ENCODE data around the gene TAOK2.

The TAOK2 gene

GRCh38 chr16:29994600-29995323, 21.1 kb downstream of the TAOK2 start:
- peak overlapping the region; percentile 92 for H3K9ac ChIP-seq (ENCODE audit: low read length)
- H3K36me3 ChIP-seq (ENCODE audit: control insufficient read depth in 1 of 2, insufficient read depth in 2 of 2, low read depth in 1 of 2, low read length in 2 of 2): peaks cover 37 to 54% of the 10 kb centered on the region in 2 experiments
- H2BK12ac ChIP-seq (ENCODE audit: low read length in 2 of 2): no peak overlapping the region
- H2BK15ac ChIP-seq (ENCODE audit: low read depth, poor library complexity, severe bottlenecking): no peak overlapping the region
- H3K18ac ChIP-seq (ENCODE audit: low read depth in 1 of 2, low read length in 2 of 2): peak overlapping the region in 1 of 2 experiments; percentile 22
- DNase-seq: peak; percentile 50
- no peak overlapping the region for H3K23ac ChIP-seq (ENCODE audit: low read length in 2 of 2)
- peak overlapping the region; percentile 94 for H3K4me2 ChIP-seq (ENCODE audit: low read length, poor library complexity, severe bottlenecking)
- H3K14ac ChIP-seq (ENCODE audit: low read length in 2 of 2): peak overlapping the region in 1 of 2 experiments; percentile 3
- no peak overlapping the region for H2BK5ac ChIP-seq (ENCODE audit: low read depth, low read length, poor library complexity, severe bottlenecking)
- peak overlapping the region; percentile 94 for H4K8ac ChIP-seq (ENCODE audit: low read length)
- peak overlapping the region; percentile 30 for H4K91ac ChIP-seq (ENCODE audit: low read length)
- H2AK5ac ChIP-seq (ENCODE audit: low read length, severe bottlenecking): no peak overlapping the region
- peaks cover 9% of the 10 kb centered on the region for H3K79me1 ChIP-seq (replicated peaks; ENCODE audit: low read length, poor library complexity, severe bottlenecking)
- WGBS: 30% methylated on average over 24 of the region's 24 CpGs
- no peaks in the 10 kb centered on the region for H3K27me3 ChIP-seq (ENCODE audit: control insufficient read depth in 1 of 2, insufficient read depth in 1 of 2, low read length in 2 of 2)
- peak overlapping the region; percentile 40 for H2AFZ ChIP-seq (ENCODE audit: low read depth, low read length)
- peaks cover 14% of the 10 kb centered on the region for H3K4me1 ChIP-seq (ENCODE audit: control insufficient read depth, insufficient read depth, low read depth, low read length)
- H3K4ac ChIP-seq (ENCODE audit: low read depth in 1 of 2, low read length in 2 of 2): peak overlapping the region in 1 of 2 experiments; percentile 66
- peak overlapping the region; percentile 2 for H3K27ac ChIP-seq (ENCODE audit: low read length, poor library complexity, severe bottlenecking)
- H2BK120ac ChIP-seq (ENCODE audit: low read depth, low read length): no peak overlapping the region
- H3K9me3 ChIP-seq (ENCODE audit: control insufficient read depth, low read length): no peaks in the 10 kb centered on the region
- peak overlapping the region; percentile 76 to 98 for H3K4me3 ChIP-seq (ENCODE audit: insufficient read depth in 1 of 2, low read depth in 1 of 2, low read length in 2 of 2)

GRCh38 chr16:29995324-29995910, 21.7 kb downstream of the TAOK2 start, which contains the start of gene HIRIP3:
Gene HIRIP3, minus strand, starts transcription at chr16:29995617. Its CDS starts 12 bp downstream, at chr16:29995605.
- Histone ChIP-seq H3K4me3 (ENCODE audit: insufficient read depth in 1 of 2, low read depth in 1 of 2, low read length in 2 of 2) (peak within 1 kb of the TSS; percentile 76 to 98), H3K23ac (ENCODE audit: low read length in 2 of 2) (no peak within 1 kb of the TSS), H3K4ac (ENCODE audit: low read depth in 1 of 2, low read length in 2 of 2) (peak within 1 kb of the TSS; percentile 88 to 93), H4K91ac (ENCODE audit: low read length) (peak within 1 kb of the TSS; percentile 30), H2BK120ac (ENCODE audit: low read depth, low read length) (peak within 1 kb of the TSS; percentile 35), H2BK15ac (ENCODE audit: low read depth, poor library complexity, severe bottlenecking) (peak within 1 kb of the TSS; percentile 53), H2BK5ac (ENCODE audit: low read depth, low read length, poor library complexity, severe bottlenecking) (no peak within 1 kb of the TSS), H2AK5ac (ENCODE audit: low read length, severe bottlenecking) (no peak within 1 kb of the TSS), H3K79me1 (replicated peaks; ENCODE audit: low read length, poor library complexity, severe bottlenecking) (peaks cover 15% of the 10 kb centered on the region), H3K27ac (ENCODE audit: low read length, poor library complexity, severe bottlenecking) (peak within 1 kb of the TSS; percentile 66), H3K9ac (ENCODE audit: low read length) (peak within 1 kb of the TSS; percentile 92), H3K14ac (ENCODE audit: low read length in 2 of 2) (peak within 1 kb of the TSS in 1 of 2 experiments; percentile 29), H3K9me3 (ENCODE audit: control insufficient read depth, low read length) (no peaks in the 10 kb centered on the region), H3K4me1 (ENCODE audit: control insufficient read depth, insufficient read depth, low read depth, low read length) (peaks cover 14% of the 10 kb centered on the region), H2AFZ (ENCODE audit: low read depth, low read length) (peak within 1 kb of the TSS; percentile 74), H2BK12ac (ENCODE audit: low read length in 2 of 2) (no peak within 1 kb of the TSS), H3K27me3 (ENCODE audit: control insufficient read depth in 1 of 2, insufficient read depth in 1 of 2, low read length in 2 of 2) (no peaks in the 10 kb centered on the region), H3K36me3 (ENCODE audit: control insufficient read depth in 1 of 2, insufficient read depth in 2 of 2, low read depth in 1 of 2, low read length in 2 of 2) (peaks cover 42 to 51% of the 10 kb centered on the region in 2 experiments), H3K18ac (ENCODE audit: low read depth in 1 of 2, low read length in 2 of 2) (peak within 1 kb of the TSS; percentile 79), H3K4me2 (ENCODE audit: low read length, poor library complexity, severe bottlenecking) (peak within 1 kb of the TSS; percentile 94), H4K8ac (ENCODE audit: low read length) (peak within 1 kb of the TSS; percentile 94)
- DNase-seq: peak; percentile 81
- WGBS: 0% methylated on average over 53 of the region's 53 CpGs

GRCh38 chr16:29995911-29996765, 22.5 kb downstream of the TAOK2 start, which contains the start of gene INO80E:
Gene INO80E, plus strand, starts transcription at chr16:29996241. Its CDS starts 70 bp downstream, at chr16:29996311.
- peak within 1 kb of the TSS in 1 of 2 experiments; percentile 29 for H3K14ac ChIP-seq (ENCODE audit: low read length in 2 of 2)
- H2BK12ac ChIP-seq (ENCODE audit: low read length in 2 of 2): no peak within 1 kb of the TSS
- peak within 1 kb of the TSS; percentile 94 for H4K8ac ChIP-seq (ENCODE audit: low read length)
- H3K4ac ChIP-seq (ENCODE audit: low read depth in 1 of 2, low read length in 2 of 2): peak within 1 kb of the TSS; percentile 88 to 93
- peak within 1 kb of the TSS; percentile 79 for H3K18ac ChIP-seq (ENCODE audit: low read depth in 1 of 2, low read length in 2 of 2)
- H3K4me2 ChIP-seq (ENCODE audit: low read length, poor library complexity, severe bottlenecking): peak within 1 kb of the TSS; percentile 94
- H3K4me3 ChIP-seq (ENCODE audit: insufficient read depth in 1 of 2, low read depth in 1 of 2, low read length in 2 of 2): peak within 1 kb of the TSS; percentile 76 to 98
- no peak within 1 kb of the TSS for H2AK5ac ChIP-seq (ENCODE audit: low read length, severe bottlenecking)
- H3K79me1 ChIP-seq (replicated peaks; ENCODE audit: low read length, poor library complexity, severe bottlenecking): peaks cover 19% of the 10 kb centered on the region
- under 1% methylated on average over 63 of the region's 65 CpGs for WGBS
- H3K9me3 ChIP-seq (ENCODE audit: control insufficient read depth, low read length): no peaks in the 10 kb centered on the region
- DNase-seq: peak; percentile 96
- no peaks in the 10 kb centered on the region for H3K27me3 ChIP-seq (ENCODE audit: control insufficient read depth in 1 of 2, insufficient read depth in 1 of 2, low read length in 2 of 2)
- H4K91ac ChIP-seq (ENCODE audit: low read length): peak within 1 kb of the TSS; percentile 30
- peaks cover 14% of the 10 kb centered on the region for H3K4me1 ChIP-seq (ENCODE audit: control insufficient read depth, insufficient read depth, low read depth, low read length)
- H3K27ac ChIP-seq (ENCODE audit: low read length, poor library complexity, severe bottlenecking): peak within 1 kb of the TSS; percentile 66
- H2BK120ac ChIP-seq (ENCODE audit: low read depth, low read length): peak within 1 kb of the TSS; percentile 35
- H2BK15ac ChIP-seq (ENCODE audit: low read depth, poor library complexity, severe bottlenecking): peak within 1 kb of the TSS; percentile 53
- peak within 1 kb of the TSS; percentile 74 for H2AFZ ChIP-seq (ENCODE audit: low read depth, low read length)
- peak within 1 kb of the TSS; percentile 92 for H3K9ac ChIP-seq (ENCODE audit: low read length)
- no peak within 1 kb of the TSS for H2BK5ac ChIP-seq (ENCODE audit: low read depth, low read length, poor library complexity, severe bottlenecking)
- no peak within 1 kb of the TSS for H3K23ac ChIP-seq (ENCODE audit: low read length in 2 of 2)
- H3K36me3 ChIP-seq (ENCODE audit: control insufficient read depth in 1 of 2, insufficient read depth in 2 of 2, low read depth in 1 of 2, low read length in 2 of 2): peaks cover 42 to 48% of the 10 kb centered on the region in 2 experiments
